Measurements from ENCODE around the gene SARM1. TPM values are rescaled to one million over a fixed set of nuclear protein-coding genes. Genes with fewer than 3 reads are reported as not detected.

Gene SARM1
- polyA plus RNA-seq, 1 of the 3 experiments (the other 2 are of a cell fraction) = 17.4 TPM

- TF ChIP-seq SIN3A (IDR thresholded peaks at IDR 0.05; ENCODE audit: borderline replicate concordance, low read depth, low read length) (no peak), RFX5 (IDR thresholded peaks at IDR 0.05; ENCODE audit: low read length) (no peak), RCOR1 (IDR thresholded peaks at IDR 0.05; ENCODE audit: low read length) (no peak), RAD21 (IDR thresholded peaks at IDR 0.05; ENCODE audit: low read length) (no peak), TEAD4 (IDR thresholded peaks at IDR 0.05; ENCODE audit: borderline replicate concordance, insufficient read depth) (no peak)
Observed at GRCh38 chr17:28325211-28325610, 46.3 kb upstream of the SARM1 start (continued).

- DNase-seq = no peak
- CTCF ChIA-PET = interaction anchor here (0.7 to 1.9 kb wide), 4 partner anchors 9 to 521 kb away, joined by 3 to 6 read pairs (median 4); partner anchors contain the start of genes IFT20 and TNFAIP1
- no peaks in the 10 kb centered on the region for H3K27me3 ChIP-seq (ENCODE audit: insufficient read depth)
- H3K36me3 ChIP-seq (replicated peaks in 1 of 2; ENCODE audit: control insufficient read depth in 1 of 2, insufficient read depth in 2 of 2, low read length in 1 of 2) = peaks cover 25 to 39% of the 10 kb centered on the region in 2 experiments
- TF ChIP-seq ELF1 (IDR thresholded peaks at IDR 0.05) = no peak
- TF ChIP-seq CTCF (IDR thresholded peaks at IDR 0.05) = no peak
- no peak for TF ChIP-seq EZH2phosphoT487 (IDR thresholded peaks at IDR 0.05; ENCODE audit: borderline replicate concordance, low read depth)
- TF ChIP-seq CHD2 (IDR thresholded peaks at IDR 0.05; ENCODE audit: low read length, partially characterized antibody) = no peak
- TF ChIP-seq USF2 (IDR thresholded peaks at IDR 0.05; ENCODE audit: borderline replicate concordance, low read depth, low read length) = no peak
- TF ChIP-seq NFIC (IDR thresholded peaks at IDR 0.05; ENCODE audit: borderline replicate concordance) = no peak
- TF ChIP-seq NRF1 (IDR thresholded peaks at IDR 0.05; ENCODE audit: low read depth, low read length) = no peak
- TF ChIP-seq TEAD4 (IDR thresholded peaks at IDR 0.05; ENCODE audit: borderline replicate concordance, insufficient read depth) = no peak
- TF ChIP-seq MXI1 (IDR thresholded peaks at IDR 0.05; ENCODE audit: low read depth, low read length) = no peak
- TF ChIP-seq RAD21 (IDR thresholded peaks at IDR 0.05; ENCODE audit: low read length) = no peak
- no peak for TF ChIP-seq JUND (IDR thresholded peaks at IDR 0.05)
- TF ChIP-seq TCF12 (IDR thresholded peaks at IDR 0.05) = no peak
- TF ChIP-seq GATA2 (CRISPR knock-in tag; IDR thresholded peaks at IDR 0.05) = no peak
- no peak for TF ChIP-seq RXRA (IDR thresholded peaks at IDR 0.05; ENCODE audit: borderline replicate concordance, low read depth)
- TF ChIP-seq FOXJ3 (CRISPR knock-in tag; IDR thresholded peaks at IDR 0.05) = no peak
- TF ChIP-seq YY1 (IDR thresholded peaks at IDR 0.05; ENCODE audit: low read depth) = no peak
- TF ChIP-seq MAX (IDR thresholded peaks at IDR 0.05; ENCODE audit: low read depth) = no peak
- no peak for TF ChIP-seq REST (IDR thresholded peaks at IDR 0.05; ENCODE audit: low read depth, low read length)
- TF ChIP-seq PBX3 (IDR thresholded peaks at IDR 0.05) = no peak
- 93% methylated on average over 7 of the region's 7 CpGs for WGBS (ENCODE audit: low lambda C conversion rate)
- H3K79me2 ChIP-seq (ENCODE audit: insufficient read depth) = peaks cover 10% of the 10 kb centered on the region; the same call in 1 of the 2 replicates
- POLR2A ChIA-PET = no interaction called here
- H3F3A ChIP-seq (replicated peaks; ENCODE audit: insufficient read depth) = peaks cover 4% of the 10 kb centered on the region
- peaks cover 0 to 2% of the 10 kb centered on the region in 2 experiments; a peak in 1 of 4 replicates for H3K4me1 ChIP-seq (ENCODE audit: control insufficient read depth in 1 of 2, insufficient read depth in 2 of 2, low read depth in 1 of 2, low read length in 1 of 2)
- H3K9me3 ChIP-seq = no peaks in the 10 kb centered on the region
- no peak overlapping the region for H3K4me2 ChIP-seq
- no peaks in the 10 kb centered on the region for H4K20me1 ChIP-seq (ENCODE audit: insufficient read depth)
- H3K9me2 ChIP-seq = no peaks in the 10 kb centered on the region
- H3K9ac ChIP-seq = no peak overlapping the region
- H3K4me3 ChIP-seq (ENCODE audit: low read depth in 2 of 2, low read length in 1 of 2) = no peak overlapping the region
- H3K27ac ChIP-seq (ENCODE audit: low read depth in 2 of 2, low read length in 1 of 2) = no peak overlapping the region
- no peak overlapping the region for H2AFZ ChIP-seq (ENCODE audit: low read depth)
Observed at GRCh38 chr17:28326114-28326513, 45.4 kb upstream of the SARM1 start.
